ENCODE data around the gene ZNF516. TPM values are rescaled to one million over a fixed set of nuclear protein-coding genes. Genes with fewer than 3 reads are reported as not detected.

ZNF516 gene
- total and polyA plus RNA-seq, 10 of the 15 experiments (the other 5 are each of a cell fraction or from before 2014, with no cell fraction given): 2.0 to 32.0 (median 8.3) TPM

DNA sequence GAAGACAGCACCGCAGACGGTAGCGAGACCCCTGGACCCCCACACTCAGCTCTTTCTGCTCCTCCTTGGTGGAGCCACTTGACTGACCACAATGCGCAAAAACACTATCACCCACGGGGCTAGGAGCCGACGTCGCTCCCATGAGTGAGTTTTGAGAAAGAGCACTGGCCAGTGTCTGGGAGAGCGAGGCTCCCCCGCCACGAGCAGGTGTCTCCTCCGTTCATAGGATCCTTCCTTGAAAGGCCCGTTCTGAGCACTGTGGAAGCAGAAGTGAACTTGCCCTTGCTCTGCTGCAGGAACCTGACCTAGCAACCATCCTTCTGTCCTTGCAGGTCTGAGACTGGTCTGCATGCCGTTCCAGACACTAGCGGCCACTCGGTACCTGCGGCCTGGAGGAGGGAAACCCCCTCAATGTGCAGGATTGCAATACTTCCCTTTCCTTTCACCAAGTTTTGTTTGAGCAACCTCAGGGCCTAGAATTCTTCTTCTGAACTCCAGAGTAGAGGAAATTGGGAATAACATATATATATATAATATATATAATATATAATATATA, 12.9 kb upstream of the ZNF516 start:
- H3K27ac ChIP-seq (ENCODE audit: control insufficient read depth, insufficient read depth): no peak overlapping the region
- H3K4me2 ChIP-seq (ENCODE audit: control insufficient read depth, insufficient read depth): no peak overlapping the region
- 87% methylated on average over 17 of the region's 17 CpGs for WGBS (ENCODE audit: insufficient coverage, insufficient replicate concordance, low lambda C conversion rate, missing lambda C conversion rate)
- no TSS peak for BruUV-seq (replicated peaks)
- no peak for ATAC-seq
- ChIA-PET RAD21 (ENCODE audit: unreplicated experiment) (no interaction called here), POLR2A (no interaction called here), CTCF (no interaction called here), SMC1A (ENCODE audit: uncharacterized antibody, unreplicated experiment) (no interaction called here)
- H4K20me1 ChIP-seq (ENCODE audit: control insufficient read depth, insufficient read depth): no peaks in the 10 kb centered on the region
- H2AFZ ChIP-seq (ENCODE audit: control insufficient read depth, low read depth, low read length): no peak overlapping the region
- in situ Hi-C loops (cut with MboI) (no loop called here), intact Hi-C loops (cut with micrococcal nuclease; ENCODE audit: unreplicated experiment) (no loop called here)
- H3K27me3 ChIP-seq (replicated peaks in 1 of 2; ENCODE audit: control insufficient read depth in 2 of 2, insufficient read depth in 2 of 2, low read length in 1 of 2): no peaks in the 10 kb centered on the region; a peak in 1 of 4 replicates
- no peak overlapping the region for H3K9ac ChIP-seq (ENCODE audit: control insufficient read depth, insufficient read depth, low read length)
- no peak overlapping the region for H3K4me3 ChIP-seq
- TF ChIP-seq, protein P1, sequence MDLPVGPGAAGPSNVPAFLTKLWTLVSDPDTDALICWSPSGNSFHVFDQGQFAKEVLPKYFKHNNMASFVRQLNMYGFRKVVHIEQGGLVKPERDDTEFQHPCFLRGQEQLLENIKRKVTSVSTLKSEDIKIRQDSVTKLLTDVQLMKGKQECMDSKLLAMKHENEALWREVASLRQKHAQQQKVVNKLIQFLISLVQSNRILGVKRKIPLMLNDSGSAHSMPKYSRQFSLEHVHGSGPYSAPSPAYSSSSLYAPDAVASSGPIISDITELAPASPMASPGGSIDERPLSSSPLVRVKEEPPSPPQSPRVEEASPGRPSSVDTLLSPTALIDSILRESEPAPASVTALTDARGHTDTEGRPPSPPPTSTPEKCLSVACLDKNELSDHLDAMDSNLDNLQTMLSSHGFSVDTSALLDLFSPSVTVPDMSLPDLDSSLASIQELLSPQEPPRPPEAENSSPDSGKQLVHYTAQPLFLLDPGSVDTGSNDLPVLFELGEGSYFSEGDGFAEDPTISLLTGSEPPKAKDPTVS (IDR thresholded peaks at IDR 0.05; ENCODE audit: low read depth, low read length): no peak
- TF ChIP-seq CHD1 (IDR thresholded peaks at IDR 0.05; ENCODE audit: low read depth, low read length) (no peak), ZNF384 (IDR thresholded peaks at IDR 0.05; ENCODE audit: borderline replicate concordance, low read depth, low read length) (no peak), IKZF1 (conservative IDR thresholded peaks at IDR 0.05) (no peak)
- TF ChIP-seq, protein P2, sequence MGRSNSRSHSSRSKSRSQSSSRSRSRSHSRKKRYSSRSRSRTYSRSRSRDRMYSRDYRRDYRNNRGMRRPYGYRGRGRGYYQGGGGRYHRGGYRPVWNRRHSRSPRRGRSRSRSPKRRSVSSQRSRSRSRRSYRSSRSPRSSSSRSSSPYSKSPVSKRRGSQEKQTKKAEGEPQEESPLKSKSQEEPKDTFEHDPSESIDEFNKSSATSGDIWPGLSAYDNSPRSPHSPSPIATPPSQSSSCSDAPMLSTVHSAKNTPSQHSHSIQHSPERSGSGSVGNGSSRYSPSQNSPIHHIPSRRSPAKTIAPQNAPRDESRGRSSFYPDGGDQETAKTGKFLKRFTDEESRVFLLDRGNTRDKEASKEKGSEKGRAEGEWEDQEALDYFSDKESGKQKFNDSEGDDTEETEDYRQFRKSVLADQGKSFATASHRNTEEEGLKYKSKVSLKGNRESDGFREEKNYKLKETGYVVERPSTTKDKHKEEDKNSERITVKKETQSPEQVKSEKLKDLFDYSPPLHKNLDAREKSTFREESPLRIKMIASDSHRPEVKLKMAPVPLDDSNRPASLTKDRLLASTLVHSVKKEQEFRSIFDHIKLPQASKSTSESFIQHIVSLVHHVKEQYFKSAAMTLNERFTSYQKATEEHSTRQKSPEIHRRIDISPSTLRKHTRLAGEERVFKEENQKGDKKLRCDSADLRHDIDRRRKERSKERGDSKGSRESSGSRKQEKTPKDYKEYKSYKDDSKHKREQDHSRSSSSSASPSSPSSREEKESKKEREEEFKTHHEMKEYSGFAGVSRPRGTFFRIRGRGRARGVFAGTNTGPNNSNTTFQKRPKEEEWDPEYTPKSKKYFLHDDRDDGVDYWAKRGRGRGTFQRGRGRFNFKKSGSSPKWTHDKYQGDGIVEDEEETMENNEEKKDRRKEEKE (IDR thresholded peaks at IDR 0.05): no peak
- H3K36me3 ChIP-seq (ENCODE audit: control insufficient read depth in 2 of 2, insufficient read depth in 2 of 2, low read length in 1 of 2): no peaks in the 10 kb centered on the region
- H3K79me2 ChIP-seq (ENCODE audit: control insufficient read depth, insufficient read depth, low read length): no peaks in the 10 kb centered on the region
- DNase-seq (ENCODE audit: low read depth, low spot score): no peak
- no peaks in the 10 kb centered on the region for H3K4me1 ChIP-seq (ENCODE audit: control insufficient read depth, insufficient read depth, low read length)
- H3K9me3 ChIP-seq (replicated peaks; ENCODE audit: control insufficient read depth, insufficient read depth, low read length): no peaks in the 10 kb centered on the region
- no peak for FAIRE-seq

Measured in GM12878 (cell line).